Left ventricle myocardium inferior (tissue), 1 donor: ENCODE data around the gene UBR3. TPM values are rescaled to one million over a fixed set of nuclear protein-coding genes. Genes with fewer than 3 reads are reported as not detected.

ENCODE experiments used
- DNase-seq: peaks from one replicate; pipeline ENCODE4 v3.0.0-alpha.2; 2020
- H3K27ac ChIP-seq: fragments of 200-600 bp; replicated peaks from 2 replicates; pipeline ENCODE4 v1.8.0; 2021
- H3K27me3 ChIP-seq: fragments of 200-600 bp; 2 replicates; pipeline ENCODE4 v1.8.0; 2021; ENCODE audit warnings: low read depth
- H3K36me3 ChIP-seq: fragments of 200-600 bp; 2 replicates; pipeline ENCODE4 v1.8.0; 2021
- H3K4me1 ChIP-seq: fragments of 200-600 bp; 2 replicates; pipeline ENCODE4 v1.8.0; 2021
- H3K4me3 ChIP-seq: fragments of 200-600 bp; 2 replicates; pipeline ENCODE4 v1.8.0; 2021; ENCODE audit warnings: mild to moderate bottlenecking, moderate library complexity
- H3K9me3 ChIP-seq: fragments of 200-600 bp; replicated peaks from 2 replicates; pipeline ENCODE4 v1.8.0; 2021
- intact Hi-C: fragments of 100-400 bp; cut with micrococcal nuclease; formaldehyde crosslinking; loops from one replicate; pipeline ENCODE4 v1.11.0; 2022
- total RNA-seq: library from RNA; stranded (reverse); fragmentation: NEBNext Ultra II Directional; extraction: Animal tissue kit (Norgen Biotek cat#: 25700); gene quantifications from one replicate; pipeline ENCODE4 v1.2.1, GENCODE V29; 2021
- TF ChIP-seq, protein P1 (sequence below): fragments of 200-600 bp; IDR thresholded peaks from 2 replicates; pipeline ENCODE4 v1.8.0; 2021; ENCODE audit warnings: antibody characterized with exemption, mild to moderate bottlenecking, borderline replicate concordance
- donor health status: DM: no; HTN: yes; CAD: no; lungs with severe emphysema.

Gene UBR3
- total RNA-seq, 1 donor from 2014 or later = 99.5 TPM

DNA sequence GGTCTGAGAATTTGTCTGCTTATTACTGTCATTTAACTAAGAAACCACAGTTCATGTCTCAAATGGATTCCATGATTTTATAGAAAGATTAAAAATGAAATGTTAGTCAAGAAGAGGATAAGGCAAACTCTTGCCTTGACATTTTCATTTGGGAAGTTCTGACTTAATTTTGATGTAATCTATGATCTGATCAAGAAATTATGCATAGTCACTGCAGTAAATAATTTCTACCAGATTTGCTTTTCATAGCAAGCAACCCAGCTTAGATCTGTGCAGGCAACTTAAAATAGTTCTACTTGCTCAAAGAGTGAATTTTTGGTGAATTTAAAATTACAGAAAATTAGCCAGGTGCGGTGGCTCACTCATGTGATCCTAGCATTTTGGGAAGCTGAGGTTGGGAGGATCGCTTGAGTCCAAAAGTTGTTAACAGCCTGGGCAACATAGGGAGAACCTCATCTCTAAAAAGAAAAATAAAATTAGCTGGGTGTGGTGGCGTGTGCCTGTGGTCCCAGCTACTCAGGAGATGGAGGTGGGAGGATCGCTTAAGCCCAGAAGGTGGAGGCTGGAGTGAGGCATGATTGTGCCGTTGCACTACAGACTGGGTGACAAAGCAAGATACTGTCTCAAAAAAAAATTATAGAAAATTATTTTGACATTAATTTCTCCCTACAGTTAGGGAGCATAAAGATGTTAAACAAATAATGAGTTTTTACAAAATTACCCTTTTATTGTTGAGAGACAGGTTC lies 192.0 kb downstream of the UBR3 start:
- intact Hi-C loops = no loop called here
- no peaks in the 10 kb centered on the region for H3K27me3 ChIP-seq
- no peak for DNase-seq
- no peak overlapping the region for H3K4me3 ChIP-seq
- peaks cover 56% of the 10 kb centered on the region for H3K4me1 ChIP-seq
- no peaks in the 10 kb centered on the region for H3K9me3 ChIP-seq
- TF ChIP-seq, protein P1, sequence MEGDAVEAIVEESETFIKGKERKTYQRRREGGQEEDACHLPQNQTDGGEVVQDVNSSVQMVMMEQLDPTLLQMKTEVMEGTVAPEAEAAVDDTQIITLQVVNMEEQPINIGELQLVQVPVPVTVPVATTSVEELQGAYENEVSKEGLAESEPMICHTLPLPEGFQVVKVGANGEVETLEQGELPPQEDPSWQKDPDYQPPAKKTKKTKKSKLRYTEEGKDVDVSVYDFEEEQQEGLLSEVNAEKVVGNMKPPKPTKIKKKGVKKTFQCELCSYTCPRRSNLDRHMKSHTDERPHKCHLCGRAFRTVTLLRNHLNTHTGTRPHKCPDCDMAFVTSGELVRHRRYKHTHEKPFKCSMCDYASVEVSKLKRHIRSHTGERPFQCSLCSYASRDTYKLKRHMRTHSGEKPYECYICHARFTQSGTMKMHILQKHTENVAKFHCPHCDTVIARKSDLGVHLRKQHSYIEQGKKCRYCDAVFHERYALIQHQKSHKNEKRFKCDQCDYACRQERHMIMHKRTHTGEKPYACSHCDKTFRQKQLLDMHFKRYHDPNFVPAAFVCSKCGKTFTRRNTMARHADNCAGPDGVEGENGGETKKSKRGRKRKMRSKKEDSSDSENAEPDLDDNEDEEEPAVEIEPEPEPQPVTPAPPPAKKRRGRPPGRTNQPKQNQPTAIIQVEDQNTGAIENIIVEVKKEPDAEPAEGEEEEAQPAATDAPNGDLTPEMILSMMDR = no peak
- H3K27ac ChIP-seq = no peak overlapping the region
- peaks cover 5% of the 10 kb centered on the region for H3K36me3 ChIP-seq

DNA sequence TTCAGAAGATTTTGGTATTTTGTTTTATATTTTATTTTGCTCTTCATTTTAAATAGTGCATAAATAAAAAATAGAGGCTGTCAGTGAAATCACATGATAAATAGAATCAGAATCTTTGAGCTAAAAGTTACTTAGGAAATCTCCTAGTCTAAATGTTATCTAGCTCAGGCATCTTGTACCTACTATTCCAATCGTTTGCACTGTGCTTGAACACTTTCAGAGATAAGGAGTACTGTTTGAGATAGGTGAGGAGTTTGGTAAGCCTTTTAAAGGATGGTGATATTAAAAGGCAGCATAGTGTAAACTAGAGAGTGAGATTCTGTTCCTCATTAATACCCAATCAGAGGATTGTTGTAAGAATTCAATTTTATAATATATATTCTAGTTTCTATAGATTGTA lies 193.5 kb downstream of the UBR3 start:
- Histone ChIP-seq H3K36me3 (peaks cover 5% of the 10 kb centered on the region), H3K9me3 (no peaks in the 10 kb centered on the region), H3K27ac (no peak overlapping the region), H3K27me3 (no peaks in the 10 kb centered on the region), H3K4me3 (no peak overlapping the region), H3K4me1 (peaks cover 48% of the 10 kb centered on the region)
- DNase-seq = no peak
- intact Hi-C loops = no loop called here
- TF ChIP-seq, protein P1 = no peak

DNA sequence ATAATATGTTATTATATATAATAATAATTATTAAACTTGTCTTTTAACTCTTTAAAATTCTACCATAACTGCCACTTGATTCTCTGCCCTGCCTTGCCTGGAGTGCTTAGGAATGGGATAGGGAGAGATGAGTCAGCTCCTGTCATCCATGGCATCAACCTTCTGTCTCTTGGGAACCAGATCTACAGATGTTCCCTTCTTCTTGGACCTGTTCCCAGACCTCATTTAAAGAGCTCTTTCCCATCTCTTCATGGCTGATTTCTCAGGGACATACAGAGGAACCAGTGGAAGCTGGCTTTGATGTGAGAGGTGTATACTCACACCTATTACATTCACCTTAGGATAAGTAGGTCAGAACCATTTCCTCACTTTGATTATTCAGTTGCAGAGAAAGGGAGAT lies 195.4 kb downstream of the UBR3 start:
- no peaks in the 10 kb centered on the region for H3K27me3 ChIP-seq
- intact Hi-C loops = no loop called here
- peaks cover 5% of the 10 kb centered on the region for H3K36me3 ChIP-seq
- peaks cover 41% of the 10 kb centered on the region for H3K4me1 ChIP-seq
- H3K27ac ChIP-seq = no peak overlapping the region
- no peak for DNase-seq
- H3K9me3 ChIP-seq = no peaks in the 10 kb centered on the region
- H3K4me3 ChIP-seq = no peak overlapping the region
- TF ChIP-seq, protein P1 = no peak

DNA sequence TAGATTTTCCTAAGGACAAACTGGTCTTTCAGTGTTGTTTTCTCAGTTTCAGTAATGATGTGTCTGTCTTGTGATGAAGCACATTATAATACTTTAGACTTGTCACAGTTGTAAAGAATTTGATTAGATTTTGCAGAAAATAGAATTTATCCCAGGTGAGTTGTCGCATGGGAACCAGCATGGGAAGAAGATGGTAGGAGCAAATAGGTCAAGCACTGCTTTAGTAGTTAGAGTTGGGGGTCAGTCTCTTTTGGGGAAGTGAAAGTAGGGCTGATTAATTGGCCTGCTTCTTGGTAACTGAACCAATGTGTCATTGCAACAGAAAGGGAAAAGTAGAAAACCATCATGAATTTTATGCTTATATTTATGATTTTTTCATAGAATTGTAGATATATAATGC lies 197.5 kb downstream of the UBR3 start:
- DNase-seq = no peak
- intact Hi-C loops = no loop called here
- Histone ChIP-seq H3K9me3 (no peaks in the 10 kb centered on the region), H3K4me3 (no peak overlapping the region), H3K36me3 (peaks cover 16% of the 10 kb centered on the region), H3K27ac (no peak overlapping the region), H3K4me1 (peaks cover 27% of the 10 kb centered on the region), H3K27me3 (no peaks in the 10 kb centered on the region)
- TF ChIP-seq, protein P1 = no peak

DNA sequence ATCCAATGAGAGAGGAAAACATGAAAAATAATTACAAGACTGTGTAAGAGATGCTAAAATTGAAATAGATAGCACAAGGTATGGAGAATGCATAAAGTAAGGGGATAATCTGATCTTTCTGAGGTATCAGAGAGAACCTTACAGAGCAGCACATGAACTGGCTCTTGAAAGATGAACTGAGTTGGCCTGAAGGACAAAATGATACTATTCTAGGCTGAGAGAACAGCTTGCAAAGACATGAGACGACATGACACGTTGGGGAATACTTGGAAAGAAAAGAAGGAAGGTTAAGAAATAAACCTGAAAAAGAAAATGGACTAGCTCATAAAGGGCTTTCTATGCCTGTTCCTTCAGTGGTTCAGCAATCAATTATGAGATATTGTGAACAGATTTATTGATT lies 198.0 kb downstream of the UBR3 start:
- peaks cover 26% of the 10 kb centered on the region for H3K4me1 ChIP-seq
- TF ChIP-seq, protein P1 = no peak
- no peaks in the 10 kb centered on the region for H3K9me3 ChIP-seq
- intact Hi-C loops = no loop called here
- peaks cover 21% of the 10 kb centered on the region for H3K36me3 ChIP-seq
- DNase-seq = no peak
- H3K27ac ChIP-seq = no peak overlapping the region
- H3K4me3 ChIP-seq = no peak overlapping the region
- no peaks in the 10 kb centered on the region for H3K27me3 ChIP-seq
